Cardiac muscle cell (in vitro differentiated cells and primary cell): ENCODE results near the gene BRD1. TPM values are rescaled to one million over a fixed set of nuclear protein-coding genes. Genes with fewer than 3 reads are reported as not detected.

Experiments used
- DNase-seq, 2 donors: peaks; one replicate each; pipeline versions ENCODE4 v3.0.0 to v3.0.0-alpha.2; 2010 to 2017; ENCODE audit warnings: low read depth in 1 of 2, low spot score in 1 of 2
- H3K27ac ChIP-seq: fragments of 200-600 bp; sonication (generic); 2 replicates; pipeline ENCODE4 v1.5.1; 2016
- H3K27me3 ChIP-seq: fragments of 200-600 bp; sonication (generic); 2 replicates; pipeline ENCODE4 v1.6.0; 2016; ENCODE audit warnings: control low read depth
- H3K36me3 ChIP-seq: fragments of 200-600 bp; sonication (generic); 2 replicates; pipeline ENCODE4 v1.5.1; 2016; ENCODE audit warnings: control low read depth
- H3K4me1 ChIP-seq: fragments of 200-600 bp; sonication (generic); 2 replicates; pipeline ENCODE4 v1.8.1; 2017; ENCODE audit warnings: low read depth, mild to moderate bottlenecking, mixed run types
- H3K4me3 ChIP-seq: fragments of 200-600 bp; sonication (generic); 2 replicates; pipeline ENCODE4 v1.5.1; 2016; ENCODE audit warnings: mild to moderate bottlenecking
- H3K9me3 ChIP-seq: fragments of 200-600 bp; sonication (generic); 2 replicates; pipeline ENCODE4 v1.5.1; 2017; ENCODE audit warnings: low read depth, mild to moderate bottlenecking, control low read depth
- CTCF ChIP-seq: IDR thresholded peaks from 2 replicates; pipeline ENCODE4 v1.5.1; 2012; ENCODE audit warnings: low read depth, mild to moderate bottlenecking, low read length
- polyA plus RNA-seq: library from polyadenylated mRNA; unstranded; fragments of >200 nt; fragmentation: Nextera tagmentation; extraction: Ambion mirVana; gene quantifications from 2 replicates; pipeline ENCODE4 v1.2.1, GENCODE V29; 2016
- total RNA-seq: library from RNA; depleted of rRNA; stranded (reverse); fragments of >200 nt; gene quantifications from 2 replicates; pipeline ENCODE4 v1.2.3, GENCODE V29; 2016

BRD1 gene
- total and polyA plus RNA-seq, 2 experiments from 2014 or later, result 25.8 to 40.9 TPM

- no peaks in the 10 kb centered on the region for H3K9me3 ChIP-seq
- H3K27ac ChIP-seq, result no peak overlapping the region
- no peaks in the 10 kb centered on the region for H3K36me3 ChIP-seq
- TF ChIP-seq CTCF, result no peak
- no peaks in the 10 kb centered on the region for H3K4me1 ChIP-seq
- peak overlapping the region; percentile 33 for H3K4me3 ChIP-seq
- H3K27me3 ChIP-seq, result peaks cover 96% of the 10 kb centered on the region
- peak in 1 of 2 donors; percentile 38 for DNase-seq
Measured at GRCh38 chr22:49847751-49848689, 20.3 kb upstream of the BRD1 start.

GRCh38 chr22:49845666-49846459 lies 18.2 kb upstream of the BRD1 start:
- DNase-seq, result no peak

DNA sequence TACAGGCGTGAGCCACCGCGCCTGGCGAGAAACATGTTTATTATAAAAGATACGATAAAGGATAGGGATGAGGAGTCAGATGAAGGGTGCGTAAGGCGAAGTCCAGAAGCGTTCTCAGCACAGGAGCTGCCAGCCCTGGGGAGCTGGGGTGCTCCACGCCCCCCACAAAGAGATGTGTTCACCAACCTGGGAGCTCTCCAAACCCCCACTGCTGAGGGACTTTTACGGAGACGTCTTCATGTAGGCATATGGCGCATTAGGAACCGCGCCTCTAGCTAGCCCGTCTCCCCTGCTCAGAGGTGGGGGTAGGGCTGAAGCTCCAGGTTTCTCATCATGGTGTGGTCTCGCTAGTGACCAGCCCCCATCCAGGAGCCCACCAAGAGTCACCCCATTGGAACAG lies 17.6 kb upstream of the BRD1 start:
- peaks cover 76% of the 10 kb centered on the region for H3K27me3 ChIP-seq
- no peak for DNase-seq
- H3K4me3 ChIP-seq, result no peak overlapping the region
- no peaks in the 10 kb centered on the region for H3K36me3 ChIP-seq
- no peaks in the 10 kb centered on the region for H3K4me1 ChIP-seq
- no peaks in the 10 kb centered on the region for H3K9me3 ChIP-seq
- H3K27ac ChIP-seq, result no peak overlapping the region
- no peak for TF ChIP-seq CTCF

More at GRCh38 chr22:49845666-49846459, 18.2 kb upstream of the BRD1 start:
- TF ChIP-seq CTCF, result no peak
- Histone ChIP-seq H3K4me1 (no peaks in the 10 kb centered on the region), H3K27ac (no peak overlapping the region), H3K9me3 (no peaks in the 10 kb centered on the region), H3K27me3 (peaks cover 82% of the 10 kb centered on the region), H3K36me3 (no peaks in the 10 kb centered on the region), H3K4me3 (no peak overlapping the region)

DNA sequence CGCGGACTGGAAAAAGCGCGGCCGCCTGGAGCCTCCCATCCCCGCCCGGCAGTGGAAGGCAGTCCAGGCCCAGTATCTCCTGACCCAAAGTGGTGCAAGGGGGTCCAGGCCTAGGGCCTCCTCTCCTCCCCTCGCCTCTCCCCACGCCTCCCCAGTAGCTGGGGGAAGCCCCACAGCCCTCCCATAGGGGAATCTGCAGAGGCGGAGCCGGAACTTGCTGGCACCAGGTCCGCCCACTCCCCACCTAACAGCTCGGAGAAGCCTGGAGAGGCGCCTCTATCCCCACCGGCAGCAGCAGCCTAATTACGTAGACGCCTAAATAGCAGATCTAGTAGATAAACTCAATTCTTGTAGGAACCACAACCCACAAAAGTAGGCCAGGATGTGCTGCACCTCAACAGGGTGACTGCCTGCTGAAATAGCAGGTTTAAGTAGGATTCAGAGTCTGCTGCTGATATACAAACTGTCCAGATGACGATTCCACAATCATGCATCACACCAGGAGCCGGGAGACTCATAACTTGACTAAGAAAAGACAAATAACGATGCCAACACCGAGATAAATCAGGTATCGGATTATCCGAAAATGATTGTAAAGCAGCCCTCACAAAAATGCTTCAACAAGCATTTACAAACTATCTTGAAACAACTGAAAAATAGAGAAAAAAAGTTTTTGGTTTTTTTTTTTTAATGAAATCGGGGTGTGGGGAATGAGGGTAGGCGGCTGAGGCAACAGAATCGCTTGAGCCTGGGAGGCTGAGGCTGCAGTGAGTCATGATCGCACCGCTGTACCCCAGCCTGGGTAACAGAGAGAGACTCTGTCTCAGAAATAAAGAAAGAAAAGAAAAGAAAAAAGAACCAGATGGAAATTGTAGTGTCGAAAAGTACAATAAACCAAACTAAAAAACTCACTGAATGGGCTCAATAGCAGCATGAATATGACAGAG lies 11.4 kb upstream of the BRD1 start:
- TF ChIP-seq CTCF, result no peak
- DNase-seq, result no peak
- H3K36me3 ChIP-seq, result no peaks in the 10 kb centered on the region
- H3K4me1 ChIP-seq, result no peaks in the 10 kb centered on the region
- no peak overlapping the region for H3K4me3 ChIP-seq
- no peak overlapping the region for H3K27ac ChIP-seq
- peaks cover 16% of the 10 kb centered on the region for H3K27me3 ChIP-seq
- no peaks in the 10 kb centered on the region for H3K9me3 ChIP-seq

GRCh38 chr22:49833340-49834007 lies 5.8 kb upstream of the BRD1 start:
- H3K4me3 ChIP-seq, result no peak overlapping the region
- H3K36me3 ChIP-seq, result no peaks in the 10 kb centered on the region
- no peak for TF ChIP-seq CTCF
- H3K9me3 ChIP-seq, result no peaks in the 10 kb centered on the region
- no peaks in the 10 kb centered on the region for H3K4me1 ChIP-seq
- no peak overlapping the region for H3K27ac ChIP-seq
- DNase-seq, result no peak
- peaks cover 2% of the 10 kb centered on the region for H3K27me3 ChIP-seq
